Activated gamma-delta T cell treated with anti-CD3 and anti-CD28 coated beads, Interleukin-2, amount 50 U/mL, for 16 hours (primary cell): Measurements from ENCODE around the gene DNER.

ENCODE experiments used
- DNase-seq: peaks from one replicate; pipeline ENCODE4 v3.0.0-alpha.2; 2020; ENCODE audit warnings: low read depth

The DNER gene

DNA sequence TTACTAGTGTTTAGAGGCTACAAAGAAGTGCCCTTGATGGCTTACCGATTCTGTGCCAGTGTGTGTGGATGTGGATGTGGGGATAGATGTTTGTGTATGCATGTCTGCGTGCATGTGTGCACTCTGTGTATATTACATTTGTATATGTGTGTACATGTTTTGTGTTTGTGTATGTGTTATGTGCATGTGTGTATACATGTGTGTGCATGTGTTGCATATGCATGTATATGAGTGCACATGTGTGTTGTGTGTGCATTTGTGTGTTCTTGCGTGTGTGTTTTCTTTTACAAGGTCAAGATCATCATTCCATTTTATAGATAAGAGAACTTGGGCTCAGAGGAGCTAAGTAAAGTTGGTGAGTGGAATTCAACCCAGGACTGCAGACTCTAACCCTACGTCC lies 226.1 kb downstream of the DNER start:
- no peak for DNase-seq

DNA sequence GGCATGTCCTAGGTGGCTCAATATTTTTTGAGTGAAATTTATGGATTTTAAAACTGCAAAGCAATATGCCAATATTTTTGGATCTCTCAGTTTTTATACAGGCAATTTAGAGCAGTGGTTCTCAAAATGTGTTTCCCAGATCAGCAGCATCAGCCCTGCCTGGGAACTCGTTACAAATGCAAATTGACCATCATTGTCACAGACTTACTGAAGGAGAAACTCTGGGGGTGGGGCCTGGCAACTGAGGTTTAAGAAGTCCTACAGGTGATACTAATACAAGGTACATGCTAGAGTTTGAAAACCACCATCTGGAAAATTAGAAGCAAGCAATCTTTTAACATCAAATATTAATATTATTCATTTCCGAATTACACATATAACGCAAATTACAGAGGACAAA lies 227.7 kb downstream of the DNER start:
- DNase-seq: no peak

GRCh38 chr2:229485857-229486256 lies 228.5 kb downstream of the DNER start:
- no peak for DNase-seq

GRCh38 chr2:229477269-229477755 lies 237.0 kb downstream of the DNER start:
- no peak for DNase-seq

DNA sequence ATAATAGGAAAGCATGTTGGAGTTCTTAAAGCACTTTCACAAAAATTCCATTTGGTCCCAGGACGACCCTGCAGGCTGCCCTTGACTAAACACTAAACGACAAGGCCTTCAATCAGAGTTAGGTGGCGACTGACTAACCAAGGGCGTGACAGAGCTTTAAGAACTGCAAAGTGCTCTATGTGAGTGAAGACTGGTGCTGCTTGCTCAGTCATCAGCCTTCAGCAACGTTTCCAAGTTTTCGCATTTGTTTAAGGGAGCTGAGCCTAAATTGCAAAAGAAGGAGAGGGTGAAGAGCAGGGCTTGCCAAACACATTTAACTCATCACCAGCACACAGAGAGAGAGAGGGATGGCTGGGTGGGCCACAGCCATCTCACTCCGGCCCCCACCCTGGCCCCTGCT lies 238.6 kb downstream of the DNER start:
- DNase-seq: no peak

DNA sequence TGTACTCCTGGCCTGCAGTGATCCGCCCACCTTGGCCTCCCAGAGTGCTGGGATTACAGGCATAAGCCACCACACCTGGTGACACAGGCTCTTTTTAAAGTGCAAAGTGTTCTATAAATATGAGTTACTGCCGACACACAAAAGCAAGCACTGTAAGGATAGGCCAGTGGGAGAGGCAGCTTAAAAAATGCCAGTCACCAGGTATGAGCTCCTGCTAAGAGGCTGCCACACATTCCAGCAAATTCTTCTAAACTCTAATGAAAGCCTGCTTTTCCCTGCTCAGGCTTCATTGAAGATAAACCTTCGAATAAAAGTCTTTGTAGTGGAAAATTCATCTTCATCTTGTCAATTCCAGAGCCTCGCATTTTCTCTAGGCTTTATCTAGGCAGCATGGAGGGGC lies 240.2 kb downstream of the DNER start:
- no peak for DNase-seq

DNA sequence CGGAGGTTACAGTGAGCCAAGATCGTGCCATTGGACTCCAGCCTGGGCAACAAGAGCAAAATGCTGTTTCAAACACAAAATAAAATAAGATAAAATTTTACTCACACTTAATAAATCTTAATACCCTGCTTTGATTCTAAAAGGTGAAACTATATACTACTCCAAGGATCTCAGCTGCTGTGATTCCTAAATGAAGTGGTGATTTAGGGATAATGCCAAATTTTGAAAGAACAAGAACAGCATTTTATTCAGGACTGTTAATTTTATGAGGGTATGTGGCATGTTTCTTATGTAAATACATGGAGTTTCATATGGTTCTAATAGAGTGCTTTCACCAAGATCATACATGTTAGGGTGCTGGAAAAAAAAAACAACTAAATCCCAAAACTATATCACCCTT lies 243.6 kb downstream of the DNER start:
- DNase-seq: no peak

DNA sequence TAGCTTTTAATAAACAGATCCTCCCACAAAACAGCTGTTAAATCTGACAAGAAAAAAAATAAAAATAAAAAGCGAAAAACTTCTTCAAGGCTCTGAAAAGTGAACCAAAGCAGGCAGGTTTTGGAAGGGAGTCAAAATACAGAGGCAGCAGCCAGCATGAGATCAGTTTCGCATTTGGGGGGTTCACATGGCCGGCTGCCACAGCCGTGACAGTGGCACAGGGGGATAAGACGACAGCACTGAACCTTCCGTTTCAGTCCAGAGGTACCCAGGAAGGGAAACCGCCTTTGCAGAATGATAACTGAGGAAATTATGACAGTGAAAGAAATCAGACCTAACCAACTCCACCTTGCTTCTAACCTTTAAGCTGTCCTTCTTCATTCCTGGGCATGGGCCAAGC lies 246.6 kb downstream of the DNER start:
- DNase-seq: no peak

DNA sequence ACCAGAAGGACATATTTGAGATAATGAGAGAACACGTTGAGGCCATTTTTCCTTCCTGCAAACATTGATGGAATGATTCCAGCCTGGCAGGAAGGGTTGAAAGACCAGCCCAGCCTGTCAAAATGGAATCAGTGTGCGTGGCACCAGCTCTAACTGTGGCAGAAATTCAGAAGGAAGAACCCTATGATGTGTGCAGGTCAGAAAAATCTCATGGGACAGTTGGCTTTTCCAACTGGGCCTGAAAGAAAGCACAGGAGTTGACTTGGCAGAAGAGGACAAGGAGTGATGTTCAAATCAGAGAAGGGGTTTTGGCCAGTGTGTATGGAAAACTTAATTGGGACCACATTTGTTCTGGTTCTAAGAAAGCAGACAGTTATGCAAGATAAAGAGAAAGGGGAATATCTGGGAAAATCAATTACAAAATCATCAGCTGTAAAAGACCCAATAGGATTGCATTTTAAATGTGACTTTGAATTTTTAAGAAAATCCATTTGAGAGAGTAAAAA lies 250.5 kb downstream of the DNER start:
- no peak for DNase-seq

GRCh38 chr2:229462112-229462511 lies 252.2 kb downstream of the DNER start:
- DNase-seq: no peak

DNA sequence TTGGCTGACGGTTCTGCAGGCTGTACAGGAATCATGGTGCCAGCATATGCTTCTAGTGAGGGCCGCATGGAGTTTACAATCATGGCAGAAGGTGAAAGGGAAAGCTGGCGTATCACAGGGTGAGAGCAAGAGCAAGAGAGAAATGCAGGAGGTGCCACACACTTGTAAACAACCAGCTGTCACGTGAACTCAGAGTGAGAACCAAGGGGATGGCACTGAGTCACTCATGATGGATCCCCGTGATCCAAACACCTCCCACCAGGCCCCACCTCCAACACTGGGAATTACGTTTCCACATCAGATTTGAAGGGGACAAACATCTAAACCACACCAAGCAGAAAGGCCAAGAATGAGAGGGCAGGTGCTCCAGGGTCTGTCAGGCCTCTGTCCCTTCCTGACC lies 258.3 kb downstream of the DNER start:
- DNase-seq: no peak

DNA sequence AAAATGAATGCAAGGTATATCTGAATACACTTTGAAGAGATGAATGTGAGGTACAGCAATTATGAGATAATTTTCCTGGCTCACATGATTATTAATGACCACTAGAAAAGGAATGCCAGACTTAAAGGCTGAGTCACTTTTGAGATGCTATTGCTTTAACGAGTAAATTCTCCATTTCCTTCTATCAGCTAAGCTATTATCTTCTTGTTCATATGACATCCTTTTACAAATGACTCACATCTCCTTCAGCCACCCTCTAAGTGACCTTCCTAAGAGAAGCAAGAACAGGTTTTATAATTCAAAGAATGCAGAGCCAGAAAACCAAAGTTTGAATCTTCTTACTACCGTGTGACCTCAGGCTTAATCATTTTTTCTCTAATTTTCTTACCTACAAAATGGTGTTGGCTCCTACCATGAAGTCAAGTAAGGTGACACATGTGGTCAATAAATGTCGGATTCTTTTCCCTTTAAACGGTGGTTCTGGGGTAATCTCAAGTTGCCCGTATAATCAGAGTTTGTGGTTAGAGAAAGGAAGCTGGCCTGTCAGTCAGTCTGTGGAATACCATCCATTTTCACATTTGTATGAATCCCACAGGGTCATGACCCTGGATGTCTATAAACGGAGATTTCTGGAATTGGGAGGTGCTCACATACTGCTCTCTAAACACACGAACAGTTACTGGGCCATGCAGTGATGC lies 259.3 kb downstream of the DNER start:
- DNase-seq: no peak

- no peak for DNase-seq
Measured at GRCh38 chr2:229453230-229453629, 261.1 kb downstream of the DNER start.

GRCh38 chr2:229451852-229452251 lies 262.5 kb downstream of the DNER start:
- no peak for DNase-seq

GRCh38 chr2:229447227-229447626 lies 267.1 kb downstream of the DNER start:
- no peak for DNase-seq

- no peak for DNase-seq
Measured at GRCh38 chr2:229446350-229446749, 268.0 kb downstream of the DNER start.

DNA sequence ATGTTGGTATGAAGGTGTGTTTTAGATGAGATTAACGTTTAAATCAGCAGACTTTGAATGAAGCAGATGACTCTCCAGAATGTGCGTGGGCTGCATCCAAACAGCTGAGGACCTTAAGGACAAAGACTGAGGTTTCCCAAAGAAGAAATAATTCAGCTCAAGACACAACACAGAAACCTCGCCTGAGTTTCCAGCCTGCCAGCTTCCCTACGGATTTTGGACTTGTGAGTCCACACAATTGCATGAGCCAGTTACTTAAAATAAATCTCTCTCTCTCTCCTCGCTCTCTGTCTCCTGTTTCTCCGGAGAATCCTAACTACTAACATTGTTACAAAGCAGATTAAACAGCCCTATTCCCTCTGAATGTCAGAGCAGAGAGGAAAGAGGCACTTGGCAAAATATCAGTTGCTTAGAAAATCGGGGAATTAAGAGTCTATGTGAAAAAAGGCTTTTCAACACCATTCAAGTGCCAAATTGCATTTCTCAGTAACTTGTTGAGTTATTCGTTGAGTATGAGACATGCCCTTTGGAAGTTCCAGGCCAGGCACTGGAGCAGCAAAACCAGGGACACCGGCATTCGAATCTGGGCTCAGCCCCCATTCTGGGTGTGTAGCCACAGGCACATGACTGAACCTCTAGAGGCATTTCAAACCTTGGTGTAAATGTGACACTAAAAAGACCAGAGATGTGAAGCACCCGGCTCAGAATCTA lies 268.7 kb downstream of the DNER start:
- DNase-seq: no peak

DNA sequence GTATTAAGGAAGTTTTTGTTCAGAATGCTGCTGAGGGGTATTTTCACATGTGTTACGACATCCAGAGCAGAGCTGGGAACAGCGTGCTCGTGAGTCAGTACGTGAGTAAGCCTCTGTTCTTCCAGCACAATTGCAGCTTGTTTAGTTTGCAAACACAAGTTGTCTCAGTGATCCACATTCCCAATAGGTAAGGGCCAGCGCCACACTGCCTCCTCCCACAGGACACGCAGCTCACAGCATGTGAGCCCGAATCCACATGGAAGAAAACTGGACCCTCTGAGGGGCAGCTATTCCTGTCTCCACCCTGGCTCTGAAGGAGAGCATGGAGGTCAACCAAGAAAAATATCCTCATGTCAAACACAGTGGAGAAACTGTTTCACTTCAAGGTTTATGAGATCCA lies 269.3 kb downstream of the DNER start:
- DNase-seq: no peak

DNA sequence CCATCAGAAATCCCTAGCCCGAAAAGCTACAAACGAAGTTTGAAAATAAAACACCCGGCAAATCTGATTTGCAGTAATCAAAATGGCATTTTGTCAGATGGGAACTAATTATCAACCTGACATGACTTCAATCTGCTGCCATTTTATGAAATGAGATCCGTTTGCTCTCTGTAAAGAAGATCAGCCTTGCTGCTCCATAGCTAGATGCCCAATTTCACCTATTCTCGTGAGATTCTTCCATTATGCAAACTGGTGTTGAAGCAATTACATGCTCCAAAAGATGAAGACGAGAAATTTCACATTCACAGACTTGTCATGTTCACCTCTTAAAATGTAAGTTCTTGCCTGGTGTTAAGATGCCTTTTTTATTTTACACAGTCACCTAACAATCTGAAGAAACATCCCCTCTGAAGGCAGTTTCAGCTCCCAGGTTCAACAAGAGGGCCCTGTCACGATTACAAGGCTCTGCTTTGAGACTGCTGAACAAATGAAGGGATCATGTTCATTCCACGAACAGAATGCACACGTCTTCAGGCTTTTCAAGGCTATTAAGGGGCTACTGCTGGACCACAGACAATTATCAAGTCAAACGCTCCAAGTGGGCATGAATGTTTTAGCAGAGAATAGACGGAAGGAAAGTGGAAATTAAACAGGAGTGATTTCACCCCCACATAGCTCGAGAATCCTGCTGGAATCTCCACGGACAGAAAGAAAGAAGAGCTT lies 270.6 kb downstream of the DNER start:
- no peak for DNase-seq

DNA sequence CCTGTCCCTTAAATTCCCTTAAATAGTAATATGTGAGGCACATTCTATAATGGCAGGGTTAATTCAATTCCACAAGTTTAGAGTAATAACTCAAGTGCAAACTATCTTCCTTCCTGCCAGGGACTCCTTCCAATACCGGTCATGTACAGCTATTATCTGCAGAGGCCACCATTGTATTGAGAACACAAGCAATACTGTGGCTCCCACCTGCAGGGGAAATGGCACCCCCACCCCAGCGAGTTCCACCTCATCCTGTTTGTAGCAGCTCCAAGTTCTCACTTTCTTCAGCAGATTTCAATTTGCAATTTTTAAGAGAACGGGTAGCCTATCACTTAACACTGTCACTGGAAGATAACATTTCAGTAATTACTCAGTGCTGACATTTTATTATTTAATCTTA lies 271.2 kb downstream of the DNER start:
- DNase-seq: no peak

- DNase-seq: no peak
Measured at GRCh38 chr2:229438430-229439159, 275.8 kb downstream of the DNER start.

- no peak for DNase-seq
Measured at GRCh38 chr2:229437467-229437866, 276.9 kb downstream of the DNER start.
